ENCODE data around the gene SHH. TPM values are rescaled to one million over a fixed set of nuclear protein-coding genes. Genes with fewer than 3 reads are reported as not detected.

SHH gene
- total RNA-seq, 1 donor from 2014 or later: 0.25 TPM

GRCh38 chr7:155843426-155844018 is 31.3 kb upstream of the SHH start:
- no peak overlapping the region for H3K27ac ChIP-seq
- no peaks in the 10 kb centered on the region for H3K27me3 ChIP-seq
- TF ChIP-seq POLR2AphosphoS5 (IDR thresholded peaks at IDR 0.05; ENCODE audit: insufficient read depth in 1 of 2, low read depth in 1 of 2) (no peak), POLR2A (IDR thresholded peaks at IDR 0.05) (no peak)
- TF ChIP-seq, protein P1, sequence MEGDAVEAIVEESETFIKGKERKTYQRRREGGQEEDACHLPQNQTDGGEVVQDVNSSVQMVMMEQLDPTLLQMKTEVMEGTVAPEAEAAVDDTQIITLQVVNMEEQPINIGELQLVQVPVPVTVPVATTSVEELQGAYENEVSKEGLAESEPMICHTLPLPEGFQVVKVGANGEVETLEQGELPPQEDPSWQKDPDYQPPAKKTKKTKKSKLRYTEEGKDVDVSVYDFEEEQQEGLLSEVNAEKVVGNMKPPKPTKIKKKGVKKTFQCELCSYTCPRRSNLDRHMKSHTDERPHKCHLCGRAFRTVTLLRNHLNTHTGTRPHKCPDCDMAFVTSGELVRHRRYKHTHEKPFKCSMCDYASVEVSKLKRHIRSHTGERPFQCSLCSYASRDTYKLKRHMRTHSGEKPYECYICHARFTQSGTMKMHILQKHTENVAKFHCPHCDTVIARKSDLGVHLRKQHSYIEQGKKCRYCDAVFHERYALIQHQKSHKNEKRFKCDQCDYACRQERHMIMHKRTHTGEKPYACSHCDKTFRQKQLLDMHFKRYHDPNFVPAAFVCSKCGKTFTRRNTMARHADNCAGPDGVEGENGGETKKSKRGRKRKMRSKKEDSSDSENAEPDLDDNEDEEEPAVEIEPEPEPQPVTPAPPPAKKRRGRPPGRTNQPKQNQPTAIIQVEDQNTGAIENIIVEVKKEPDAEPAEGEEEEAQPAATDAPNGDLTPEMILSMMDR (IDR thresholded peaks at IDR 0.05): no peak
- H3K4me3 ChIP-seq: no peak overlapping the region
- H3K4me1 ChIP-seq: no peaks in the 10 kb centered on the region
- no peaks in the 10 kb centered on the region for H3K36me3 ChIP-seq
- no peak for DNase-seq (ENCODE audit: extremely low spot score in 2 of 2)
- intact Hi-C loops (cut with DNase I): no loop called here
- H3K9me3 ChIP-seq: no peaks in the 10 kb centered on the region

DNA sequence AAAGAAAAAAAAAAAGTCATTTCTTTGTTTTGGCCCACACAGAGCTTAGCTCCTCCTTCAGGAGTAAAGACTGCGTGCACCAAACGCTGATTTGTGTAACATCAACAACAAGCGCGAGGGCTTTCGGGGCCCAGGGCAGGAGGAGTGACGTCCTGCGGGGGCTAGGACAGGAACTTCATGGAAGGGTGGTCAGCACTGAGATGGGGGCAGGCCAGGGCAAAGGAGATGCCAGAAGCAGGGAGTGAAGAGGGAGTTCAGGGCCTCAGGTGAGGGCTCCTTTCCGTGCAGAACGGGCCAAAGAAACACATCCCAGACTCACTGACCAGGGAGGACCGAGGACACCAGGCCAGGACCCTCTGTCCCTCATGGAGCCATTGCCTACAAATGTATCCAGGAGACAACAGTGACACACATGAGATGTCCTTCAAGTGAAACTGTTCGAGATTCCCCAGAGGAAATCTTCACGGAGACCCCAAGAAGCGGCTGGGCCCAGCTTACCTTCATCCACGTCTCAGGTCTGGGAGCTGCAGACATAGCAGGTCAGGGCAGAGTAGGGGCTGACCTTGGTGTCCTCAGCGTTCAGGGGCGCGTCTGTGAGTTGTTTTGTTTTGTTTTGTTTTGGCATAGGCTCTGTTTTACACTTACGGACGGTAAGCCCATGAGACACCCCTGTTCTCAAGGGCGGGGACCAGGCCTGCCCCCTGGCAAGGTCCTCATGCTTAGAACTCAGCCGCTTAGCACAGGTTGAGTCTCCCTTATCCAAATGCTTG is 30.4 kb upstream of the SHH start:
- no peaks in the 10 kb centered on the region for H3K4me1 ChIP-seq
- no peak overlapping the region for H3K4me3 ChIP-seq
- H3K36me3 ChIP-seq: no peaks in the 10 kb centered on the region
- H3K27me3 ChIP-seq: no peaks in the 10 kb centered on the region
- no peaks in the 10 kb centered on the region for H3K9me3 ChIP-seq
- H3K27ac ChIP-seq: no peak overlapping the region
- TF ChIP-seq POLR2AphosphoS5 (IDR thresholded peaks at IDR 0.05; ENCODE audit: insufficient read depth in 1 of 2, low read depth in 1 of 2): no peak
- TF ChIP-seq, protein P1 (IDR thresholded peaks at IDR 0.05): no peak
- no peak for TF ChIP-seq POLR2A (IDR thresholded peaks at IDR 0.05)
- DNase-seq (ENCODE audit: extremely low spot score in 2 of 2): no peak
- intact Hi-C loops (cut with DNase I): no loop called here

GRCh38 chr7:155840909-155841308 is 28.6 kb upstream of the SHH start:
- intact Hi-C loops (cut with DNase I): no loop called here
- no peaks in the 10 kb centered on the region for H3K27me3 ChIP-seq
- no peaks in the 10 kb centered on the region for H3K36me3 ChIP-seq
- TF ChIP-seq, protein P1 (IDR thresholded peaks at IDR 0.05): no peak
- TF ChIP-seq POLR2A (IDR thresholded peaks at IDR 0.05) (no peak), POLR2AphosphoS5 (IDR thresholded peaks at IDR 0.05; ENCODE audit: insufficient read depth in 1 of 2, low read depth in 1 of 2) (no peak)
- no peak for DNase-seq (ENCODE audit: extremely low spot score in 2 of 2)
- H3K4me3 ChIP-seq: no peak overlapping the region
- no peak overlapping the region for H3K27ac ChIP-seq
- H3K4me1 ChIP-seq: no peaks in the 10 kb centered on the region
- H3K9me3 ChIP-seq: no peaks in the 10 kb centered on the region

- Histone ChIP-seq H3K4me1 (no peaks in the 10 kb centered on the region), H3K27me3 (no peaks in the 10 kb centered on the region), H3K27ac (no peak overlapping the region), H3K4me3 (no peak overlapping the region), H3K36me3 (no peaks in the 10 kb centered on the region), H3K9me3 (no peaks in the 10 kb centered on the region)
- TF ChIP-seq POLR2AphosphoS5 (IDR thresholded peaks at IDR 0.05; ENCODE audit: insufficient read depth in 1 of 2, low read depth in 1 of 2): no peak
- TF ChIP-seq, protein P1 (IDR thresholded peaks at IDR 0.05): no peak
- no peak for TF ChIP-seq POLR2A (IDR thresholded peaks at IDR 0.05)
- DNase-seq (ENCODE audit: extremely low spot score in 2 of 2): no peak
- intact Hi-C loops (cut with DNase I): no loop called here
Observed at GRCh38 chr7:155840262-155840885, 28.1 kb upstream of the SHH start.

Measured in vagina (tissue), 2 donors.